ENCODE measurements around the gene GLTP.

DNA sequence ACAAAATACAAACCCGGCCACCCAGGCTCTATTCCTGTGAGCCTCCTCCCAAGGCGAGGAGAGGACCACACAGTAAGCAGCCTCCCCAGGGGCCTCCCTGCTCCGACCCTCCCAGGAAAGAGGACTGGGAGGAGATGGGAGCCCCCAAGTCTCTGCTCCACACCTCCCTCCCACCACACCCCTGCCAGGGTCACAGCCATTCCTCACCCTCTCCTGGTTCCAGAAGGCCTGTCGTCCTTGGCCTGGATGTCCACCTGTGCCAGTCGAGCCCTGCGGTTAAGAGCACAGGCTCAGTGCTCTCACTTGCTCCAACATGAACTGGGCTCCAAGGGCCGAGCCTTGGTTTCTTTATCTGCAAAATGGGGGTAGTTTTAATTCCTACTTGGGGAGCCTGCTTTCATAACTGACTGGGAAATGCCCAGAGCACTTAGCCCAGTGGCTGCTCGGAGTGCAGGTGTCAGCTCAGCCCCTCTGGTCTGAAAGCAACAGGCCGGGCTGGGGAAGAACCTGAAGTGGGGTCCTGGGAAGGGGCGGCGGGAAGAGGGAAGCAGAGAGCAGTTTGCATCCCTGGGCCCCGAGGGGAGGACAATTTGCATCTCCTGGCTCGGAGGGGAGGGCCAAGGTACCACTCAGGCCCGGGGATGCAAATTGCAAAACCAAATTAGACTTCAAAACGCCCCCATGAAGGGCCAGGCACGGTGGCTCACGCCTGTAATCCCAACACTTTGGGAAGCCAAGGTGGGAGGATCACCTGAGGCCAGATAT is 43.3 kb upstream of the GLTP start:
- no peak for TF ChIP-seq CTCF (IDR thresholded peaks at IDR 0.05)
- TF ChIP-seq POLR2A (IDR thresholded peaks at IDR 0.05): no peak
